ENCODE data around the gene TP53BP2.
"Not testable (repeated sequence)": the region's sequence is repeated elsewhere in the genome, so short reads cannot be mapped to it uniquely, and the experiment has no call there.

Gene TP53BP2

GRCh38 chr1:223849352-223850254 is 3.9 kb upstream of the TP53BP2 start:
- no peak for DNase-seq

GRCh38 chr1:223848536-223848935 is 2.8 kb upstream of the TP53BP2 start:
- no peak for DNase-seq

- DNase-seq = no peak
Measured at GRCh38 chr1:223847781-223848345, 2.1 kb upstream of the TP53BP2 start.

- peak; percentile 61 for DNase-seq
Measured at GRCh38 chr1:223845037-223845809, 524 bp downstream of the TP53BP2 start.

GRCh38 chr1:223844787-223845036 is 1.0 kb downstream of the TP53BP2 start:
- no peak for DNase-seq

GRCh38 chr1:223843934-223844786 is 1.6 kb downstream of the TP53BP2 start:
- DNase-seq = no peak

- peak; percentile 50 for DNase-seq
Measured at GRCh38 chr1:223842784-223843183, 3.0 kb downstream of the TP53BP2 start.

- not testable (repeated sequence) for DNase-seq
Measured at GRCh38 chr1:223841977-223842623, 3.6 kb downstream of the TP53BP2 start.

GRCh38 chr1:223840254-223840653 is 5.5 kb downstream of the TP53BP2 start:
- no peak for DNase-seq

- DNase-seq = no peak
Measured at GRCh38 chr1:223838125-223838854, 7.5 kb downstream of the TP53BP2 start.

GRCh38 chr1:223837687-223838086 is 8.1 kb downstream of the TP53BP2 start:
- no peak for DNase-seq

GRCh38 chr1:223837206-223837605 is 8.5 kb downstream of the TP53BP2 start:
- no peak for DNase-seq

GRCh38 chr1:223836586-223836985 is 9.2 kb downstream of the TP53BP2 start:
- no peak for DNase-seq

- no peak for DNase-seq
Measured at GRCh38 chr1:223835754-223836153, 10.0 kb downstream of the TP53BP2 start.

GRCh38 chr1:223834660-223835263 is 11.0 kb downstream of the TP53BP2 start:
- no peak for DNase-seq

- no peak for DNase-seq
Measured at GRCh38 chr1:223833948-223834347, 11.8 kb downstream of the TP53BP2 start.

GRCh38 chr1:223832637-223832943 is 13.2 kb downstream of the TP53BP2 start:
- no peak for DNase-seq

- no peak for DNase-seq
Measured at GRCh38 chr1:223831755-223832636, 13.8 kb downstream of the TP53BP2 start.

- no peak for DNase-seq
Measured at GRCh38 chr1:223829678-223830077, 16.1 kb downstream of the TP53BP2 start.

- DNase-seq = no peak
Measured at GRCh38 chr1:223828162-223828848, 17.4 kb downstream of the TP53BP2 start.
